Chondrocyte (in vitro differentiated cells): Measurements from ENCODE around the gene RGS6. TPM values are rescaled to one million over a fixed set of nuclear protein-coding genes. Genes with fewer than 3 reads are reported as not detected.

ENCODE experiments used
- DNase-seq: peaks from one replicate; pipeline ENCODE4 v3.0.0; 2021; ENCODE audit warnings: mixed read lengths, low spot score
- H3K27ac Mint-ChIP-seq: one replicate; pipeline ENCODE4 v1.8.0; 2021; ENCODE audit warnings: mild to moderate bottlenecking, moderate library complexity, mixed read lengths; ENCODE audit not compliant: unreplicated experiment
- H3K27me3 Mint-ChIP-seq: 2 replicates; pipeline ENCODE4 v1.8.0; 2021; ENCODE audit warnings: low read depth, mixed read lengths
- H3K36me3 Mint-ChIP-seq: 2 replicates; pipeline ENCODE4 v1.8.0; 2021; ENCODE audit warnings: low read depth, mixed read lengths
- H3K4me1 Mint-ChIP-seq: 2 replicates; pipeline ENCODE4 v1.8.0; 2021; ENCODE audit warnings: low read depth, mild to moderate bottlenecking, mixed read lengths
- H3K4me3 Mint-ChIP-seq: one replicate; pipeline ENCODE4 v1.8.0; 2021; ENCODE audit warnings: mild to moderate bottlenecking, moderate library complexity, mixed read lengths; ENCODE audit not compliant: unreplicated experiment
- H3K9me3 Mint-ChIP-seq: 2 replicates; pipeline ENCODE4 v1.8.0; 2021; ENCODE audit warnings: low read depth, mixed read lengths
- CTCF ChIP-seq: fragments of 200-600 bp; sonication (generic); IDR thresholded peaks from 2 replicates; pipeline ENCODE4 v1.5.0; 2021; ENCODE audit warnings: antibody characterized with exemption, mild to moderate bottlenecking, moderate library complexity
- total RNA-seq: library from RNA; stranded (reverse); gene quantifications from 3 replicates; pipeline ENCODE4 v1.2.1, GENCODE V29; 2021

The RGS6 gene
- total RNA-seq, 1 donor from 2014 or later: 0.12 TPM

GRCh38 chr14:72341686-72342085 lies 409.5 kb downstream of the RGS6 start:
- Mint-ChIP-seq H3K36me3 (no peaks in the 10 kb centered on the region), H3K27me3 (peaks cover 6% of the 10 kb centered on the region), H3K4me3 (no peak overlapping the region), H3K4me1 (no peaks in the 10 kb centered on the region), H3K27ac (no peak overlapping the region), H3K9me3 (peaks cover 19% of the 10 kb centered on the region)
- DNase-seq: no peak
- TF ChIP-seq CTCF: no peak

- Mint-ChIP-seq H3K4me3 (no peak overlapping the region), H3K27ac (no peak overlapping the region)
- no peak for TF ChIP-seq CTCF
These were observed 414.9 kb downstream of the RGS6 start for GRCh38 chr14:72347118-72347517.

DNA sequence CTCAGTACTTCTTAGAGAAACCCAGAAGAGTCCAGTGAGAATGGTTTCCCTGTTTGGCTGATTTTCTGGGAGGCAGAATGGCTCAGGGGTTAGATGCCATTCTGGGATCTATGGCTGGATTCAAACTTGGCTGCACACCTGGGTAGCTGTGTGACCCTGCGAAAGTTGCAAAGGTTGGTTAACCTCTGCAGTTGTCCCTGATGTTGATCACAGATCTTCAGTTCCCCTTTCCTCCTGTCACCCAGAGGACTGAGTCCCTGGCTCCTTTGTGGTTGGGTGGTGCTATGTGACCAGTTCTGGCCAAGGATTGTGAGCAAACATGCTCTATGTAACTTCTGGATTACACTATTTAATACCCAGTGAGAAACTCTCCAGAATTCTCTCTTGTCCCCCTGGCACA lies 418.0 kb downstream of the RGS6 start:
- Mint-ChIP-seq H3K36me3 (no peaks in the 10 kb centered on the region), H3K27me3 (peaks cover 2% of the 10 kb centered on the region), H3K4me3 (no peak overlapping the region), H3K4me1 (no peaks in the 10 kb centered on the region), H3K9me3 (no peaks in the 10 kb centered on the region), H3K27ac (no peak overlapping the region)
- no peak for TF ChIP-seq CTCF
- no peak for DNase-seq

More at GRCh38 chr14:72347118-72347517, 414.9 kb downstream of the RGS6 start:
- no peaks in the 10 kb centered on the region for H3K4me1 Mint-ChIP-seq
- H3K9me3 Mint-ChIP-seq: peaks cover 14% of the 10 kb centered on the region
- peaks cover 2% of the 10 kb centered on the region for H3K27me3 Mint-ChIP-seq
- DNase-seq: no peak
- no peaks in the 10 kb centered on the region for H3K36me3 Mint-ChIP-seq

GRCh38 chr14:72352012-72352411 lies 419.8 kb downstream of the RGS6 start:
- H3K4me3 Mint-ChIP-seq: no peak overlapping the region
- TF ChIP-seq CTCF: no peak
- no peaks in the 10 kb centered on the region for H3K9me3 Mint-ChIP-seq
- H3K36me3 Mint-ChIP-seq: no peaks in the 10 kb centered on the region
- no peaks in the 10 kb centered on the region for H3K4me1 Mint-ChIP-seq
- DNase-seq: no peak
- H3K27ac Mint-ChIP-seq: no peak overlapping the region
- peaks cover 5% of the 10 kb centered on the region for H3K27me3 Mint-ChIP-seq

DNA sequence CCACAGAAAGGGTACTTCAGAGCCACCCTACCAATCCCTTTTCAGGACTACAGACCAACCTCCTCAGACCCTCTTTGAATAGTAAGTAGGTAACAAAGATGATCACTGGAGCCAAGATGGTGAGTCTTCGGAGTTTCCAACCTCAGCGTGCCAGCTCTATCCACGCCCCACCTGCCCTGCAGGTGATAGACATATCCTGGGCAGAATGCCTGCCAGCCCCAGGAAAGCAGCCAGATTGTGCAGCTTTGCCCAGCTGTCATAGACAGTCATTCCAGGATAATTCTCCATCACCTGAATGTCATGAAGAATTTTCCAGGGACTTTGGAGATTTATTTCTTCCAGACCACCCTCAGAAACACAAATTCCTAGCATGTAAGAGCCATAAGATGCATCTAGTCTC lies 434.4 kb downstream of the RGS6 start:
- no peaks in the 10 kb centered on the region for H3K4me1 Mint-ChIP-seq
- H3K27me3 Mint-ChIP-seq: peaks cover 4% of the 10 kb centered on the region
- H3K36me3 Mint-ChIP-seq: no peaks in the 10 kb centered on the region
- no peak overlapping the region for H3K27ac Mint-ChIP-seq
- no peak for DNase-seq
- peaks cover 4% of the 10 kb centered on the region for H3K9me3 Mint-ChIP-seq
- H3K4me3 Mint-ChIP-seq: no peak overlapping the region
- no peak for TF ChIP-seq CTCF
